Measurements from ENCODE around the gene MCU.

Gene MCU

GRCh38 chr10:72847681-72848080 is 155.7 kb downstream of the MCU start:
- H3K4me1 ChIP-seq (ENCODE audit: control insufficient read depth in 1 of 2, insufficient read depth in 2 of 2, low read length in 2 of 2), result no peaks in the 10 kb centered on the region
- no peaks in the 10 kb centered on the region for H3K27me3 ChIP-seq (ENCODE audit: control insufficient read depth in 1 of 2, insufficient read depth in 2 of 2, low read length in 2 of 2)
- H3K27ac ChIP-seq (ENCODE audit: low read depth, low read length), result no peak overlapping the region
- H3K36me3 ChIP-seq (ENCODE audit: control insufficient read depth in 1 of 2, insufficient read depth in 2 of 2, low read length in 2 of 2), result peaks cover 3 to 4% of the 10 kb centered on the region in 2 donors
- no peak overlapping the region for H3K4me3 ChIP-seq (ENCODE audit: low read depth in 1 of 2, low read length in 2 of 2)
- no peak overlapping the region for H3K9ac ChIP-seq (ENCODE audit: low read depth in 1 of 2, low read length in 2 of 2)
- peaks cover 0 to 9% of the 10 kb centered on the region in 2 donors for H3K9me3 ChIP-seq (ENCODE audit: control insufficient read depth in 1 of 2, low read length in 2 of 2)

- Histone ChIP-seq H3K27ac (ENCODE audit: low read depth, low read length) (no peak overlapping the region), H3K36me3 (ENCODE audit: control insufficient read depth in 1 of 2, insufficient read depth in 2 of 2, low read length in 2 of 2) (peaks cover 3 to 4% of the 10 kb centered on the region in 2 donors), H3K4me3 (ENCODE audit: low read depth in 1 of 2, low read length in 2 of 2) (no peak overlapping the region), H3K4me1 (ENCODE audit: control insufficient read depth in 1 of 2, insufficient read depth in 2 of 2, low read length in 2 of 2) (no peaks in the 10 kb centered on the region), H3K27me3 (ENCODE audit: control insufficient read depth in 1 of 2, insufficient read depth in 2 of 2, low read length in 2 of 2) (no peaks in the 10 kb centered on the region), H3K9ac (ENCODE audit: low read depth in 1 of 2, low read length in 2 of 2) (no peak overlapping the region), H3K9me3 (ENCODE audit: control insufficient read depth in 1 of 2, low read length in 2 of 2) (peaks cover 0 to 9% of the 10 kb centered on the region in 2 donors)
Observed at GRCh38 chr10:72850861-72851260, 158.9 kb downstream of the MCU start.

DNA sequence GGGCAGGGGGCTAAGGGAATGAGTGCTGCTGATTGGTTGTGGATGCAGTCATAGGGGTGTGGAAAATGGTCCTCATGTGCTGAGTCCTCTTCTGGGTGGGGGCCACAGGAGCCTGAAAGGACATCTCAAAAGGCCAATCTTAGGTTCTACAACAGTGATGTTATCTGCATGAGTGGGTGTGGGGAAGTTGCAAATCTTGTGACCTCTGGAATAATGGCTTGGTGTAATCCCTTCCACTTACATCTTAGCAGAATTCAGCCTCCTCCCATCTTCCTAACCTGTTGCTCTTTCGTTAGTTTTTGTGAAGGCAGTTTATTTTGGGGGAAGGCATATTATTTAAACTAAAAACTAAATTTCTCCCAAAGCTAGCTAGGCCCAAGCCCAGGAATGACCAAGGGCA is 159.6 kb downstream of the MCU start:
- Histone ChIP-seq H3K36me3 (ENCODE audit: control insufficient read depth in 1 of 2, insufficient read depth in 2 of 2, low read length in 2 of 2) (peaks cover 3 to 4% of the 10 kb centered on the region in 2 donors), H3K4me3 (ENCODE audit: low read depth in 1 of 2, low read length in 2 of 2) (no peak overlapping the region), H3K27ac (ENCODE audit: low read depth, low read length) (no peak overlapping the region), H3K9ac (ENCODE audit: low read depth in 1 of 2, low read length in 2 of 2) (no peak overlapping the region), H3K4me1 (ENCODE audit: control insufficient read depth in 1 of 2, insufficient read depth in 2 of 2, low read length in 2 of 2) (no peaks in the 10 kb centered on the region), H3K9me3 (ENCODE audit: control insufficient read depth in 1 of 2, low read length in 2 of 2) (peaks cover 0 to 9% of the 10 kb centered on the region in 2 donors), H3K27me3 (ENCODE audit: control insufficient read depth in 1 of 2, insufficient read depth in 2 of 2, low read length in 2 of 2) (no peaks in the 10 kb centered on the region)

DNA sequence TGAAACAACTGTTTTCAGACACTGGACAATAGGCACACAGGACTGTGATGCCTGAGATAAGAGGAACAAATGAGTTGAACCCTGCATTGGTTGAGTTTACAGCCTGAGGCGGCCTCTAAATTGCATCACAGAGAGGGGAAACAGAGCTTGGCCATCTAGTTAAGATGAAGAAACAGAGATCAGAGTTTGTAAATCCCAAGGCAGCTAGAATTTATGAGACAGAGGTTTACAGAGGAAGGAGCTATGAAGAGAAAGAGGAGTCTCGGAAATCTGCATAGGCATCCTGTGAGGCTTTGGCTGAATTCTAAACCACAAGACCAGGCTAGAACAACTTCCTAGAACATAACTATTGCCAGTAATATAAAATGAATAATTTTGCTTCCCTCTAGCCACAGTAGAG is 160.6 kb downstream of the MCU start:
- no peak overlapping the region for H3K4me3 ChIP-seq (ENCODE audit: low read depth in 1 of 2, low read length in 2 of 2)
- no peaks in the 10 kb centered on the region for H3K4me1 ChIP-seq (ENCODE audit: control insufficient read depth in 1 of 2, insufficient read depth in 2 of 2, low read length in 2 of 2)
- no peak overlapping the region for H3K27ac ChIP-seq (ENCODE audit: low read depth, low read length)
- no peaks in the 10 kb centered on the region for H3K27me3 ChIP-seq (ENCODE audit: control insufficient read depth in 1 of 2, insufficient read depth in 2 of 2, low read length in 2 of 2)
- H3K9ac ChIP-seq (ENCODE audit: low read depth in 1 of 2, low read length in 2 of 2), result no peak overlapping the region
- peaks cover 0 to 9% of the 10 kb centered on the region in 2 donors for H3K9me3 ChIP-seq (ENCODE audit: control insufficient read depth in 1 of 2, low read length in 2 of 2)
- peaks cover 3 to 4% of the 10 kb centered on the region in 2 donors for H3K36me3 ChIP-seq (ENCODE audit: control insufficient read depth in 1 of 2, insufficient read depth in 2 of 2, low read length in 2 of 2)

GRCh38 chr10:72855129-72855528 is 163.2 kb downstream of the MCU start:
- Histone ChIP-seq H3K9me3 (ENCODE audit: control insufficient read depth in 1 of 2, low read length in 2 of 2) (peaks cover 0 to 9% of the 10 kb centered on the region in 2 donors), H3K36me3 (ENCODE audit: control insufficient read depth in 1 of 2, insufficient read depth in 2 of 2, low read length in 2 of 2) (peaks cover 3% of the 10 kb centered on the region in 2 donors), H3K27me3 (ENCODE audit: control insufficient read depth in 1 of 2, insufficient read depth in 2 of 2, low read length in 2 of 2) (no peaks in the 10 kb centered on the region), H3K4me3 (ENCODE audit: low read depth in 1 of 2, low read length in 2 of 2) (no peak overlapping the region), H3K4me1 (ENCODE audit: control insufficient read depth in 1 of 2, insufficient read depth in 2 of 2, low read length in 2 of 2) (no peaks in the 10 kb centered on the region), H3K27ac (ENCODE audit: low read depth, low read length) (no peak overlapping the region), H3K9ac (ENCODE audit: low read depth in 1 of 2, low read length in 2 of 2) (no peak overlapping the region)

GRCh38 chr10:72855790-72856189 is 163.8 kb downstream of the MCU start:
- Histone ChIP-seq H3K9ac (ENCODE audit: low read depth in 1 of 2, low read length in 2 of 2) (no peak overlapping the region), H3K27me3 (ENCODE audit: control insufficient read depth in 1 of 2, insufficient read depth in 2 of 2, low read length in 2 of 2) (no peaks in the 10 kb centered on the region), H3K4me1 (ENCODE audit: control insufficient read depth in 1 of 2, insufficient read depth in 2 of 2, low read length in 2 of 2) (no peaks in the 10 kb centered on the region), H3K4me3 (ENCODE audit: low read depth in 1 of 2, low read length in 2 of 2) (no peak overlapping the region), H3K27ac (ENCODE audit: low read depth, low read length) (no peak overlapping the region), H3K9me3 (ENCODE audit: control insufficient read depth in 1 of 2, low read length in 2 of 2) (peaks cover 0 to 8% of the 10 kb centered on the region in 2 donors), H3K36me3 (ENCODE audit: control insufficient read depth in 1 of 2, insufficient read depth in 2 of 2, low read length in 2 of 2) (peaks cover 6 to 9% of the 10 kb centered on the region in 2 donors)

- Histone ChIP-seq H3K4me3 (ENCODE audit: low read depth in 1 of 2, low read length in 2 of 2) (no peak overlapping the region), H3K36me3 (ENCODE audit: control insufficient read depth in 1 of 2, insufficient read depth in 2 of 2, low read length in 2 of 2) (peaks cover 7 to 23% of the 10 kb centered on the region in 2 donors), H3K27me3 (ENCODE audit: control insufficient read depth in 1 of 2, insufficient read depth in 2 of 2, low read length in 2 of 2) (no peaks in the 10 kb centered on the region), H3K4me1 (ENCODE audit: control insufficient read depth in 1 of 2, insufficient read depth in 2 of 2, low read length in 2 of 2) (no peaks in the 10 kb centered on the region), H3K9me3 (ENCODE audit: control insufficient read depth in 1 of 2, low read length in 2 of 2) (no peaks in the 10 kb centered on the region), H3K27ac (ENCODE audit: low read depth, low read length) (no peak overlapping the region), H3K9ac (ENCODE audit: low read depth in 1 of 2, low read length in 2 of 2) (no peak overlapping the region)
Observed at GRCh38 chr10:72858067-72858466, 166.1 kb downstream of the MCU start.

- H3K27ac ChIP-seq (ENCODE audit: low read depth, low read length), result no peak overlapping the region
- no peaks in the 10 kb centered on the region for H3K27me3 ChIP-seq (ENCODE audit: control insufficient read depth in 1 of 2, insufficient read depth in 2 of 2, low read length in 2 of 2)
- no peaks in the 10 kb centered on the region for H3K9me3 ChIP-seq (ENCODE audit: control insufficient read depth in 1 of 2, low read length in 2 of 2)
- H3K9ac ChIP-seq (ENCODE audit: low read depth in 1 of 2, low read length in 2 of 2), result no peak overlapping the region
- no peaks in the 10 kb centered on the region for H3K4me1 ChIP-seq (ENCODE audit: control insufficient read depth in 1 of 2, insufficient read depth in 2 of 2, low read length in 2 of 2)
- H3K36me3 ChIP-seq (ENCODE audit: control insufficient read depth in 1 of 2, insufficient read depth in 2 of 2, low read length in 2 of 2), result peaks cover 7 to 35% of the 10 kb centered on the region in 2 donors
- no peak overlapping the region for H3K4me3 ChIP-seq (ENCODE audit: low read depth in 1 of 2, low read length in 2 of 2)
Observed at GRCh38 chr10:72862957-72863356, 171.0 kb downstream of the MCU start.

DNA sequence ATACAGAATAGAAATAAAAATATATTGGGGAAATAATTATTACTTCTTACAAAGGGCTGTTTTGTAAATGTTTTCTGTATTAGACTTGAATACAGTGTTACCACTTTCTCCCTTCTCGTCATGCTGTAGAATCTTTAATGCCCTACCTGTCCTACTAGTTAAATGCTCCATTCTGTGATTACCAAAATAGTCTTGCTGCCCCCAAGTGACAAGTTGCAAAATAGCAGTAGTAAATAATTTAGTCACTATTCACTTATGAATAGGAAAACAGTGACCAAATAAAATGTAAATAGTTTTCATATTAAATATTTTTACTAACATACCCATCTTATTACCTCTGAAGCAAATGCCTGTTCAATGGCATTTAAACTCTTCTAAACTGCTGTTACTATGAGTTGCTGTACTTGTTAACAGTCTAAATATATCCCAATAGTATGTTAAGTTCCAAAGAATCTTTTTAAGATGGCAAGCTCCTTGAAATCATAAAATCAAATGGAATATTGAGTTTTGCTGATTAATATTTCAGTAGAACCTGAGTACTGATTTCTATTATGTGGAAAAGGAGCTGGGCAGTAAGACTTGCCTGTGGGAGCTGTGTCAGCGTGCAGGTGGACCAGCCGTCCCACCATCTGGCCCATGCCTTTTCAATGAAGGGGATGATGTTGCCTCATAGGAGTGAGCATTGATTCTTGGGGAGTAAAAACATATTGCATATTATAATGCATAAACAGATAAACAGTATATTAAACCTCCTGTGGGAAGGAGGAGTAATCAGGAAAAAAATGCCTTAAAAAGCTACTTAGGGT is 183.5 kb downstream of the MCU start:
- Histone ChIP-seq H3K9me3 (ENCODE audit: control insufficient read depth in 1 of 2, low read length in 2 of 2) (no peaks in the 10 kb centered on the region), H3K4me3 (ENCODE audit: low read depth in 1 of 2, low read length in 2 of 2) (no peak overlapping the region), H3K9ac (ENCODE audit: low read depth in 1 of 2, low read length in 2 of 2) (no peak overlapping the region), H3K4me1 (ENCODE audit: control insufficient read depth in 1 of 2, insufficient read depth in 2 of 2, low read length in 2 of 2) (no peaks in the 10 kb centered on the region), H3K27ac (ENCODE audit: low read depth, low read length) (no peak overlapping the region), H3K27me3 (ENCODE audit: control insufficient read depth in 1 of 2, insufficient read depth in 2 of 2, low read length in 2 of 2) (no peaks in the 10 kb centered on the region), H3K36me3 (ENCODE audit: control insufficient read depth in 1 of 2, insufficient read depth in 2 of 2, low read length in 2 of 2) (peaks cover 15 to 38% of the 10 kb centered on the region in 2 donors)

DNA sequence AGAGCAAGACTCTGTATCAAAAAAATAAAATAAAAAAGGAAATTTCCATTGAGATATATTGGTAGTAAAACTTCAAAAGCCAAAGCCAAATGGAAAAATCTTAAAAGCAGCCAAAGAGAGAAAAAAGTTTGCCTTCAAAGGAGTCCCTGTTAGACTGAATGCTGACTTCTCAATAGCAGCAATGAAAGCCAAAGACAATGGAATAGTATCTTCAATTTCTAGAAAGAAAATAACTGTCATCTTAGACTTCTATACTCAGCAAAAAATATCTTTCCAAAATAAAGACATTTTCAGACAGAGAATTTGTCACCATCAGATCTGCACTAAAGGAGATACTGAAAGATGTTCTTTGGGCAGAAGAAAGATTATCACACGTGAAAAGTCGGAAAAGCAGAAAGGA is 187.3 kb downstream of the MCU start:
- Histone ChIP-seq H3K4me3 (ENCODE audit: low read depth in 1 of 2, low read length in 2 of 2) (no peak overlapping the region), H3K36me3 (ENCODE audit: control insufficient read depth in 1 of 2, insufficient read depth in 2 of 2, low read length in 2 of 2) (peaks cover 26 to 35% of the 10 kb centered on the region in 2 donors), H3K9ac (ENCODE audit: low read depth in 1 of 2, low read length in 2 of 2) (no peak overlapping the region), H3K4me1 (ENCODE audit: control insufficient read depth in 1 of 2, insufficient read depth in 2 of 2, low read length in 2 of 2) (no peaks in the 10 kb centered on the region), H3K9me3 (ENCODE audit: control insufficient read depth in 1 of 2, low read length in 2 of 2) (no peaks in the 10 kb centered on the region), H3K27ac (ENCODE audit: low read depth, low read length) (no peak overlapping the region), H3K27me3 (ENCODE audit: control insufficient read depth in 1 of 2, insufficient read depth in 2 of 2, low read length in 2 of 2) (no peaks in the 10 kb centered on the region)

All from duodenal mucosa (tissue), 2 donors.